Activated naive CD8-positive, alpha-beta T cell treated with anti-CD3 and anti-CD28 coated beads, Interleukin-2, amount 50 U/mL, for 24 hours (primary cell): Measurements from ENCODE around the gene RASL11A.
"Not testable (repeated sequence)": the region's sequence is repeated elsewhere in the genome, so short reads cannot be mapped to it uniquely, and the experiment has no call there.

Experiments
- ATAC-seq: fragments of 150-1000 bp; cut with Tn5 transposase; one replicate; pipeline ENCODE4 v1.10.0; 2021
- DNase-seq: peaks from one replicate; pipeline ENCODE4 v3.0.0; 2021
- H3K27ac Mint-ChIP-seq: one replicate; pipeline ENCODE4 v1.8.0; 2021; ENCODE audit warnings: mild to moderate bottlenecking, mixed read lengths
- H3K27me3 Mint-ChIP-seq: one replicate; pipeline ENCODE4 v1.8.0; 2021; ENCODE audit warnings: mixed read lengths
- H3K36me3 Mint-ChIP-seq: one replicate; pipeline ENCODE4 v1.8.0; 2021; ENCODE audit warnings: low read depth, mixed read lengths
- H3K4me1 Mint-ChIP-seq: one replicate; pipeline ENCODE4 v1.8.0; 2021; ENCODE audit warnings: mixed read lengths
- H3K4me3 Mint-ChIP-seq: one replicate; pipeline ENCODE4 v1.8.0; 2021; ENCODE audit warnings: mild to moderate bottlenecking, moderate library complexity, mixed read lengths
- H3K9me3 Mint-ChIP-seq: one replicate; pipeline ENCODE4 v1.8.0; 2021; ENCODE audit warnings: mixed read lengths

RASL11A gene, protein sequence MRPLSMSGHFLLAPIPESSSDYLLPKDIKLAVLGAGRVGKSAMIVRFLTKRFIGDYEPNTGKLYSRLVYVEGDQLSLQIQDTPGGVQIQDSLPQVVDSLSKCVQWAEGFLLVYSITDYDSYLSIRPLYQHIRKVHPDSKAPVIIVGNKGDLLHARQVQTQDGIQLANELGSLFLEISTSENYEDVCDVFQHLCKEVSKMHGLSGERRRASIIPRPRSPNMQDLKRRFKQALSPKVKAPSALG

DNA sequence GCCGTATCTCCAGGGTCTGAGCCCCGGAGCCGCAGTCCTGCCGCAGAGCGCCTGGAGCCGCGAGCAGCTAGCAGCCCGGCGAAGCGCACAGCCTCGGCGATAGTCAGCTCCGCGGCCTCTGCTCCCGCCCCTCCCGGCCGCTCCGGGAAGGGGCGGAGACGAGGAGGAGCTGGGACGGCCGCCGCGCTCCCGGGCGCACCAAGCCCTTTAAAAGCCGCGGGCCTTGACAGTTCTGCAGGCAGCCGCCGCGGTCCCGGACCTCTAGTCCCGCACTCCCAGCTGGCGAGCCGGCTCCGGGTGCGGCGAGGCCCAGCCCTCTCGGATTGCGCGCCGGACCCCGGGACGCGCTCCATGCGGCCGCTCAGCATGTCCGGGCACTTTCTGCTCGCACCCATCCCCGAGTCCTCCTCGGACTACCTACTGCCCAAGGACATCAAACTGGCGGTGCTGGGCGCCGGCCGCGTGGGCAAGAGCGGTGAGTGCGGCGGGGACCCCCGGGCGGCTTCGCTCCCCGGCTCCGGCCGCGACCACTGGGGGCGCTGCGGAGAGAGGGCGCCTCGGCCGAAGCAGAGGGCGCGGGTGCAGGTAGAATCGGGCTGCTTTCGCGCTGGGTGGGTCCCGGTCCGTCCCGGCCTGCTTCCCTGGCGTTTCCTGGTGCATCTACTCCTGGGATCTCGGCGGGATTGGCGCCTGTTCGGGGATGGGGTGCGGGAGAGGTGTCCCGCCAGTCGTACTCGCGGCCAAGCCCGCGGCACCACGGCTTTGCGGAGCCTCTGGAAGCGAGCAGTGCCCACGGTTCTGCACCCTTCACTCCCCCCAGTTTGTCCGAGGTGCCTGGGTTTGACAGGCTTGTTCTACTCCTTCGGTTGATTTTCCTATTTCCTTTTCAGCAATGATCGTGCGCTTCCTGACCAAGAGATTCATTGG lies at the start of gene RASL11A:
Gene RASL11A (plus strand): TSS at position 237 of the 927 bp plus-strand sequence. CDS start 115 bp downstream, at position 352.
- Mint-ChIP-seq H3K27ac (peak within 1 kb of the TSS; percentile 53), H3K27me3 (peaks cover 11% of the 10 kb centered on the region), H3K4me3 (peak within 1 kb of the TSS; percentile 82), H3K36me3 (peaks cover 1% of the 10 kb centered on the region), H3K9me3 (no peaks in the 10 kb centered on the region), H3K4me1 (peaks cover 14% of the 10 kb centered on the region)
- DNase-seq: peak; percentile 80
- ATAC-seq: peak; percentile 87

DNA sequence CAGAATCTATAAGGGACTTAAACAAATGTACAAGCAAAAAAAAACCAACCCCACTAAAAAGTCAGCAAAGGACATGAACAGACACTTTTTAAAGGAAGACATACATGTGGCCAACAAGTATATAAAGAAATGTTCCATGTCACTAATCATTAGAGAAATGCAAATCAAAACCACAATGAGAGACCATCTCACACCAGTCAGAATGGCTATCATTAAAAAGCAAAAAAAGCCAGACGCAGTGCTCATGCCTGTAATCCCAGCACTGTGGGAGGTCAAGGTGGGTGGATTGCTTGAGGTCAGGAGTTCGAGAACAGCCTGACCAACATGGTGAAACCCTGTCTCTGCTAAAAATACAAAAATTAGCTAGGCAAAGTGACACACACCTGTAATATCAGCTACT lies 48.5 kb upstream of the RASL11A start:
- H3K27me3 Mint-ChIP-seq, H3K4me3 Mint-ChIP-seq, H3K9me3 Mint-ChIP-seq, DNase-seq, H3K36me3 Mint-ChIP-seq, ATAC-seq, H3K27ac Mint-ChIP-seq: not testable (repeated sequence)
- peaks cover 11% of the 10 kb centered on the region for H3K4me1 Mint-ChIP-seq

DNA sequence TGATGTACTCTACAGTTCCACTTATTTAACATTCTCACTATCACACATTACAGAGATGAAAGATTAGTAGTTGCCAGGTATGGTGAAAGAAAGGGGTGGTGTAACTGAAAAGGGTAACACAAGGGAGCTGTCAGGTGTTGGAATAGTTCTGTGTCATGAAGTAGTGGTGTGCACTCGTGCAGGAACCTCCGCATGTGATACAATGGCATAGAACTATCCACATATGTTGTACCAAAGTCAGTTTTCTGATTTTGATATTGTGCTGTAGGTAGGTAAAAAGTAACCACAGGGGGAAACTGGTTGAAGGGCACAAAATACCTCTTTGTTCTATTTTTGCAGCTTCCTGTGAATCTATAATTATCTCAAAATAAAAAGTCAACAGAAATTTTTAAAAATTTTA lies 43.6 kb upstream of the RASL11A start:
- Mint-ChIP-seq H3K4me3 (no peak overlapping the region), H3K27me3 (peaks cover 3% of the 10 kb centered on the region), H3K4me1 (peaks cover 18% of the 10 kb centered on the region), H3K27ac (no peak overlapping the region), H3K9me3 (peaks cover 7% of the 10 kb centered on the region), H3K36me3 (peaks cover 4% of the 10 kb centered on the region)
- DNase-seq: no peak
- no peak for ATAC-seq

DNA sequence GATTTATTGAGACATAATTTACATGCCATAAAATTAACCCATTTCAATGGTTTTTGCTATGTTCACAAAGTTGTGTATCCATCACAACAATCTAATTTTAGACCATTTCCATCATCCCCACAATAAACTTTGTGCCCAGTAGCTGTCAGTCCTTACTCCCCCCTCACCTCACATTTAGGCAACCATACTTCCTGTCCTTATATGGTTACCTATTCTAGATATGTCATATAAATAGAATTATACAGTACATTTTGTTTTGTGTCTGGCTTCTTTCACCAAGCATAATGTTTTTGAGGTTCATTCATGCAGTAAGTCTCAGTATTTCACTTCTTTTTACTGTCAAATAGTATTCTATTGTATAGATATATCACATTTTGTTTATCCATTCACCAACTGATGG lies 42.5 kb upstream of the RASL11A start:
- H3K27ac Mint-ChIP-seq: no peak overlapping the region
- H3K36me3 Mint-ChIP-seq: peaks cover 13% of the 10 kb centered on the region
- H3K4me3 Mint-ChIP-seq: no peak overlapping the region
- H3K9me3 Mint-ChIP-seq: peaks cover 16% of the 10 kb centered on the region
- peaks cover 18% of the 10 kb centered on the region for H3K4me1 Mint-ChIP-seq
- DNase-seq (no peak), ATAC-seq (no peak)
- peaks cover 3% of the 10 kb centered on the region for H3K27me3 Mint-ChIP-seq

DNA sequence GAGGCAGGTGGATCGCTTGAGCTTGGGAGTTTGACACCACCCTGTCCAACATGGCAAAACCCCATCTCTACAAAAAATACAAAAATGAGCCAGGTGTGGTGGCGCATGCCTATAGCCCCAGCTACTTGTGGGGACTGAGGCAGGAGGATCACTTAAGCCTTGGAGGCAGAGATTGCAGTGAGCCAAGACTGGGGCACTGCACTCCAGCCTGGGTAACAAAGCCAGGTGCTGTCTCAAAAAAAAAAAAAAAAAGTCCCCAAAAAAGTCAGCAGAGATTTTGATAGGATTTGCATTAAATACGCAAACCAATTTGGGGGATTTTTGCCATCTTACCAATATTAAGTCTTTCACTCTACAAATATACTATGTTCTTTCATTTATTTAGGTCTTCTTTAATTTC lies 41.0 kb upstream of the RASL11A start:
- no peak for DNase-seq
- Mint-ChIP-seq H3K27ac (no peak overlapping the region), H3K9me3 (peaks cover 16% of the 10 kb centered on the region), H3K4me1 (peaks cover 18% of the 10 kb centered on the region), H3K27me3 (peaks cover 3% of the 10 kb centered on the region), H3K36me3 (peaks cover 20% of the 10 kb centered on the region), H3K4me3 (no peak overlapping the region)
- no peak for ATAC-seq

DNA sequence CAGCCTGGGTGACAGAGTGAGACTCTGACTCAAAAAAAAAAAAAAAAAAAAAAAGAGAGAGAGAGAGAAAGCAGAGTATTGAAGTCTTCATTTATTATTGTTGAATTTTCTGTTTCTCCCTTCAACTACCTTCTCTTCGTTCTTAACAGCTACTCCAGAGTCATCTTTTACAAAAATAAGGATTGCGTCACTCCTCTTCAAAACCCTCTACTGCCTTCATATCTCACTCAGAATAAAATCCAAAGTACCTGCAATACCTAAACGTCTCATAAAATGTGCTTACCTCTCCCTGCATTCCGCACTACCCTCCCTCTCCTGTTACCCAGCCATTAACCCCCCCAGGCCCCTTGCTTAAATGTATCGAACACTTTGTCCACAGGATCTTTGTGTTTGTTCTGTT lies 36.7 kb upstream of the RASL11A start:
- DNase-seq (no peak), ATAC-seq (no peak)
- no peak overlapping the region for H3K27ac Mint-ChIP-seq
- H3K36me3 Mint-ChIP-seq: peaks cover 19% of the 10 kb centered on the region
- H3K27me3 Mint-ChIP-seq: no peaks in the 10 kb centered on the region
- no peaks in the 10 kb centered on the region for H3K4me1 Mint-ChIP-seq
- H3K4me3 Mint-ChIP-seq: no peak overlapping the region
- H3K9me3 Mint-ChIP-seq: peaks cover 16% of the 10 kb centered on the region

DNA sequence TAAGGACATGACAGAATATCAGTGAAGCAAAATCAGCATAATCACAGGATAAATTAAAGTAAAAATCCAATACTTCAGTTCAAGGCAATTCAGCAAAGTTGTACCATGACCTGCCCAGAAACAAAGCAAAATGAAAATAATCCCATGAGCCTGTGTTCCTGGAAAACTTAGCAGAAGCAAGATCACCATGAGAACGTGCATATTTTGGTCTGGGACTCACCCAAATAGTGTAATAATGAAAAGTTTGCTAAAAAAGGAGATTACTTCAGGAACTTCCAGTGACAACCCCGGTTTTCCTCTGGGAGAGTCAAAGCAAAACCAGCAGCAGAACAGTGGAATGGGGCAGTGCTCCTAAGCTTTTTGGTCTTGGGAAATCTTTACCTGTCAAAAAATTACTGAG lies 34.2 kb upstream of the RASL11A start:
- DNase-seq: no peak
- no peaks in the 10 kb centered on the region for H3K4me1 Mint-ChIP-seq
- ATAC-seq: no peak

DNA sequence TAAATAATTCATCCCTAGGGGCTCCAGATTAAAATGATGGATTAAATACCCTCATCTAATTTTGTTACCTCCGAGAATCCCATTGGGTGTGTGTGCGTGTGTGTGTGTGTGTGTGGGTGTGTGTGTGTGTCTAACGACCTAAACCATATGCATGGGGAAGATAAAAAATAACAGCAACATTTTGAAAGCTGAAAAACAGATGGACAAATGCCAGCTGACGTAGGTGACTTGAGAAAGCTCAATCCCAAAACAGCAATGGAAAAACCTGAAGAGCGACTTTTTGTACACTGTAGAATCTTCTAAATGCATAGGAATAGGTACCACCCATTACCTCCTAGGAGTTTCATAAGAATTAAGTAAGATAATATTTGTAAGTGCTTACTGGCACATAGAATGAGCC lies 27.9 kb upstream of the RASL11A start:
- H3K4me3 Mint-ChIP-seq: no peak overlapping the region
- peaks cover 2% of the 10 kb centered on the region for H3K4me1 Mint-ChIP-seq
- H3K27me3 Mint-ChIP-seq: no peaks in the 10 kb centered on the region
- H3K27ac Mint-ChIP-seq: no peak overlapping the region
- no peak for ATAC-seq
- H3K36me3 Mint-ChIP-seq: peaks cover 9% of the 10 kb centered on the region
- no peaks in the 10 kb centered on the region for H3K9me3 Mint-ChIP-seq
- no peak for DNase-seq

More for the DNA sequence above, 34.2 kb upstream of the RASL11A start:
- Mint-ChIP-seq H3K4me3 (no peak overlapping the region), H3K27me3 (no peaks in the 10 kb centered on the region), H3K9me3 (peaks cover 13% of the 10 kb centered on the region), H3K36me3 (peaks cover 18% of the 10 kb centered on the region), H3K27ac (no peak overlapping the region)

DNA sequence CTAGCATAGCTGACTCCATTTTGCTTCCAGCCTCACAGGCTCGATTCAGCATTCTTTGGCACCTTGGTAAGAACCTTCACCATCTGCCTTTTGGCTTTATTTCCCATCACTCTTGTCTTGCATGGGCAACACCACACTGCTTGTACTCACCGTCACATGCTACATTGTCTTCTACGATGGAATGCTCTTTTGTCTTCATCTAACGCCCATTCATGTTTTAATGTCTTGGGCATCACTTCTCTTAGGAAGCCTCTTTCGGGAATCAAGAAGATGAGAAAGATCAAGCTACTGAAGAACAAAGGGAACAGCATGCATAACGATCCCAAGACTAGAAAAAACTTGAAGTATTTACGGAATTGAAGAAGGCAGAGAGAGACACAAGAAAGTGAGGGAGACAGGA lies 25.0 kb upstream of the RASL11A start:
- Mint-ChIP-seq H3K9me3 (no peaks in the 10 kb centered on the region), H3K36me3 (peaks cover 18% of the 10 kb centered on the region), H3K4me1 (peaks cover 18% of the 10 kb centered on the region), H3K27me3 (no peaks in the 10 kb centered on the region), H3K4me3 (no peak overlapping the region), H3K27ac (no peak overlapping the region)
- DNase-seq: no peak
- ATAC-seq: no peak

DNA sequence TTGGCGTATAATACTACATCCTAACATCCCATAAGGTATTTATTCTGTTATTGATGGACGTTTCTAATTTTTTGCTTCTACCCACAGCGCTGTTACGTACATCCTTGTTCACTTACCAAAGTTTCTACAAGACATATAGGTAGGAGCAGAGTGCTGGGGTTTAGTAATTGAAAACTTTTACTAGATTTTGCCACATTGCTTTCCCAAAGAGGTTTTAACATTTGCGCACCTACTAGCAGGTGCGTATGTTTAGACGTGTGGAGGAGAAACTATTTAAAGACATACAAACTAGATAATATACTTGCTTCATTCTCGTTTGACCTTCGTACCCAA lies 19.8 kb upstream of the RASL11A start:
- Mint-ChIP-seq H3K4me3 (peak overlapping the region; percentile 92), H3K27me3 (no peaks in the 10 kb centered on the region), H3K36me3 (peaks cover 53% of the 10 kb centered on the region), H3K27ac (peak overlapping the region; percentile 98), H3K9me3 (no peaks in the 10 kb centered on the region), H3K4me1 (peaks cover 46% of the 10 kb centered on the region)
- DNase-seq (no peak), ATAC-seq (no peak)

DNA sequence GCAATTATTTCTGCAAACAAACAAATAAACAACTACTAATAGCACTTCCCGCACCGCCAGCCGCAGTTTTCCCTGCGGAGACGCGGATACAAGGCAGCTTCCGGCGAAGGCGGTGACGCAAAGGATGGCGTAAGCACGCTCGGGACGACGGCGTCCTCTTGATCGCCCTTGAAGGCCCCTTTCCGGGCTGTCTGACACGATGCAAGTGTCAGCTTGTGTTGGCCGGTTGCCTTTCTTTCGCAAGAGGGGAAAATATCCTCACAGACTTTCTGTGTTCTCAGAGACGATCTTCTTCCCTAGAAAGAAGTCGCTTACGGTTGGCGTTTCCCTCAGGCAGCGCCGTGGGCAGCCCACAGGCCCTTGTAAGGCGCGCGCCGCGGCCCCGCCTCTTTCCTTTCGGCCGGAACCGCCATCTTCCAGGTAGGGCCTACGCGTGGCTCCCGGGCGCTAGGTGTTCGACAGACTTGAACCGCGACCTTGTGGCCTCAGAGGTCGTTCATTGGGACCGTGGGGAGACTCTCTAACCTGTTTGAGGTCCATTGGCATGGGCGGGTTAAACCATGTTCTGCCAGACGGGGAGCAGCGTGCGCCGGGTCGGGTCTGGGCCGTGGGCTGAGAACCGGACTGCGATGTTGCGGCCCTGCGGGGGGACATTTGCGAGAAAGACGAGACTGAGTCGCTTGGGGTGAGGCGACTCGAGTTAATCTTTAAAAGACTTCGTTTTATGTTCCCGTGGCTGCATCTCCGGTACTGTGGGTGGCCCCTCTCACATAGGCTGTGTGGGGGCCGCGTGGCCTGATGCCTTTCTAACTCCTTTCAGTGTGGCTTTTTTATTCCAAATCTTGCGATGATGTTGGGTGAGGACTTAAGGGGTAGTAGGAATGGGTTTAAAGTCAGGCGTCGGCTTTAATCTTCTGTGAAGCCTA lies 19.2 kb upstream of the RASL11A start, which contains the start of gene RPL21:
Gene RPL21 (plus strand): TSS at position 393 of the 926 bp plus-strand sequence. CDS start 2,219 bp downstream, outside the sequence.
- peaks cover 50% of the 10 kb centered on the region for H3K4me1 Mint-ChIP-seq
- ATAC-seq: peak; percentile 95
- H3K9me3 Mint-ChIP-seq: no peaks in the 10 kb centered on the region
- peak; percentile 92 for DNase-seq
- H3K4me3 Mint-ChIP-seq: peak within 1 kb of the TSS; percentile 92
- H3K27ac Mint-ChIP-seq: peak within 1 kb of the TSS; percentile 98
- no peaks in the 10 kb centered on the region for H3K27me3 Mint-ChIP-seq
- peaks cover 59% of the 10 kb centered on the region for H3K36me3 Mint-ChIP-seq

DNA sequence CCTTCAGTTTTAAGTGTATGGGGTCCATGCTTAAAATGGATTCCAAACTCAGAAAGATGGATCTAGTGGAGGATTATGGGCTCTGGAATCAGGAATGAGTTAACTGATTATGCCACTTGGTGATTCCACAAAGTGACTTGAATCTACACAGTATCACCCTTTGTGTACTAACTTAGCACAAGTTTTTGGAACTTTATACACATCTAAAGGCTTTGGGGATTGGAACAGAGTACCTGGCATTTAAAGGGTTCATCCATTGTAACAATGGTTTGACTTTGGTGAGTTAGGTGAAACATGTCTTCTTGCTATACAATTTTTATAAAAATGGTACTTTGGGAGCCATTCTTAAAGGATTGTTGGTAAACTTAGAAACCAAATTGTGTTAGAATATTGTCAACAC lies 18.2 kb upstream of the RASL11A start:
- H3K4me3 Mint-ChIP-seq: peak overlapping the region; percentile 92
- peak overlapping the region; percentile 98 for H3K27ac Mint-ChIP-seq
- ATAC-seq (no peak), DNase-seq (no peak)
- H3K36me3 Mint-ChIP-seq: peaks cover 70% of the 10 kb centered on the region
- peaks cover 60% of the 10 kb centered on the region for H3K4me1 Mint-ChIP-seq
- H3K9me3 Mint-ChIP-seq: no peaks in the 10 kb centered on the region
- no peaks in the 10 kb centered on the region for H3K27me3 Mint-ChIP-seq

DNA sequence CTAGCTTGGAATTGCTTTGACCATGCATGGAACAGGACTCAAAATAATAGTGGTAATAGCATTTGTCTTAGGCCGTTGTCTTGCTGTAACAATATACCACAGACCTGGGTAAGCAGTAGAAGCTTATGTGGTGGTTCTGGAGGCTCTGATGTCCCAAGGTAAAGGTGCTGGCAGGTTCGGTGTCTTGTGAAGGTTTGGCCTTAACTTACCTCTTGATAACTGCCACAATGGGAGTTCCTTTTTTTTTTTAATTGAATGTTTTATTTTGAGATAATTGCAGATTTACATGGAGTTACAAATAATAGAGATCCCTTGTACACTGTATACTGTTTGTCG lies 13.4 kb upstream of the RASL11A start:
- no peak overlapping the region for H3K4me3 Mint-ChIP-seq
- peak overlapping the region; percentile 50 for H3K27ac Mint-ChIP-seq
- no peaks in the 10 kb centered on the region for H3K9me3 Mint-ChIP-seq
- H3K4me1 Mint-ChIP-seq: peaks cover 84% of the 10 kb centered on the region
- H3K27me3 Mint-ChIP-seq: no peaks in the 10 kb centered on the region
- ATAC-seq: no peak
- no peak for DNase-seq
- H3K36me3 Mint-ChIP-seq: peaks cover 85% of the 10 kb centered on the region

DNA sequence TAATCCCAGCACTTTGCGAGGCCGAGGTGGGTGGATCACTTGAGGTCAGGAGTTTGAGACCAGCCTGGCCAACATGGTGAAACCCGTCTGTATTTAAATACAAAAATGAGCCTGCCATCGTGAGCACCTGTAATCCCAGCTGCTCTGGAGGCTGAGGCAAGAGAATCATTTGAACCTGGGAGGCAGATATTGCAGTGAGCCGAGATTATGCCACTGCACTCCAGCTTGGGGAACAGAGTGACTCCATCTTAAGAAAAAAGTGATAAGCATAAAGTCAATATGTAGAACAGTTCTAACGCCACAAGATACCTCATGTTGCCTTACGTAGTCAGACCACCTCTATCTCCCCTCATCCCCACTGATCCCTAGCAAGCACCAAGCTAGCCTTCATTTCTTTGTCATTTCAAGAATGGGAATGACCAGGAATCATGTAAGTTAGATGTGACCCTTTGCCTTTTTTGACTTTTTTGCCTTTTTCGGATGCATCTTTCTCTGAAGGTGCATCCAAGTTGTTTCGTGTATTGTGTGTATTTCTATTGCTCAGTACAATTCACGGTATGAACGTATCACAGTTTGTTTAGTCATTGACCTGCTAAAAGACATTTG lies 12.9 kb upstream of the RASL11A start:
- no peak for DNase-seq
- no peaks in the 10 kb centered on the region for H3K27me3 Mint-ChIP-seq
- no peaks in the 10 kb centered on the region for H3K9me3 Mint-ChIP-seq
- peaks cover 89% of the 10 kb centered on the region for H3K4me1 Mint-ChIP-seq
- H3K27ac Mint-ChIP-seq: peak overlapping the region; percentile 50
- H3K4me3 Mint-ChIP-seq: no peak overlapping the region
- peaks cover 83% of the 10 kb centered on the region for H3K36me3 Mint-ChIP-seq
- ATAC-seq: peak; percentile 22
